Neural progenitor cell (in vitro differentiated cells): Measurements from ENCODE around the gene MZB1.

Source experiments
- EZH2 ChIP-seq: fragments of 200-600 bp; sonication (generic); IDR thresholded peaks from 2 replicates; pipeline ENCODE4 v1.6.1; 2017; ENCODE audit warnings: antibody characterized with exemption, mild to moderate bottlenecking, moderate library complexity
- EZH2phosphoT487 ChIP-seq: fragments of 200-600 bp; sonication (generic); IDR thresholded peaks from 2 replicates; pipeline ENCODE4 v1.6.1; 2017; ENCODE audit warnings: antibody characterized with exemption
- TF ChIP-seq, protein P1 (sequence below): fragments of 200-600 bp; sonication (generic); IDR thresholded peaks from 2 replicates; pipeline ENCODE4 v1.5.1; 2017; ENCODE audit warnings: antibody characterized with exemption, mild to moderate bottlenecking

DNA sequence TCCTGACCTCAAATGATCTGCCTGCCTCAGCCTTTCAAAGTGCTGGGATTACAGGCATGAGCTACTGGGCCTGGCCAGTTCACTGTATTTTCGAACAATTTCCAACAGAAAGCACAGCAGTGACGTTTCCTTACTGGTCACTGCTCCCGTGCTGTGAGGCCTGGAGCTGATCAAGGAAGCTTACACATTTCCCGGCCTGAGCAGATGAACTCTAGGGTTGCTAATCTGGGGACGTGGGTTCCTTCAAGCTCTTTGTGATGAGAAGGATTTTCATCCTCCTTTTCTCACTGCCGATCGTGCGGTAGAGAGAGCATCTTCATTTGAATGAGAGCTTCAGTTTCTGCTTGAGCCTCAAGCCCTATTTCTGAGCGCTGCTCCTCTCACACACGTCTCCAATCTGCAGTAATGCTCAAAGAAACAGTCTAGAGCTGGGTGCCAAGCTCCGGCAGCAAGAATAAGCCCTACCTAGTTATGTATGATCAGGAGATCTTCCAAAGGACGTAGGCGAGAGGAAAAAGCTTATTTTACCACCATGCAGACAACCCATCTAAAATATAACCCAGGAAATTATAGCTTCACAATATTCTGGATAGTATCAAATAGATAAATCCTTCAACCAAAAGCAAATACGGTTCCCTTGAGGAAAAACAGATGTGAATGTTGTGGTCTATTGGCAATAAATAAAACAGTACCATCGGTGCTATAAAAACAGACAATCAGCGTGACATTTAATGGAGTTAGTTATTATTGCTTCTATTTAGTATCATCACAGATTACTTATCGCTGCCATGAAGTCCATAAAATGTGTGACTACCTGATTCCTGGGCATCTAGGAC is 21.5 kb upstream of the MZB1 start:
- TF ChIP-seq, protein P1, sequence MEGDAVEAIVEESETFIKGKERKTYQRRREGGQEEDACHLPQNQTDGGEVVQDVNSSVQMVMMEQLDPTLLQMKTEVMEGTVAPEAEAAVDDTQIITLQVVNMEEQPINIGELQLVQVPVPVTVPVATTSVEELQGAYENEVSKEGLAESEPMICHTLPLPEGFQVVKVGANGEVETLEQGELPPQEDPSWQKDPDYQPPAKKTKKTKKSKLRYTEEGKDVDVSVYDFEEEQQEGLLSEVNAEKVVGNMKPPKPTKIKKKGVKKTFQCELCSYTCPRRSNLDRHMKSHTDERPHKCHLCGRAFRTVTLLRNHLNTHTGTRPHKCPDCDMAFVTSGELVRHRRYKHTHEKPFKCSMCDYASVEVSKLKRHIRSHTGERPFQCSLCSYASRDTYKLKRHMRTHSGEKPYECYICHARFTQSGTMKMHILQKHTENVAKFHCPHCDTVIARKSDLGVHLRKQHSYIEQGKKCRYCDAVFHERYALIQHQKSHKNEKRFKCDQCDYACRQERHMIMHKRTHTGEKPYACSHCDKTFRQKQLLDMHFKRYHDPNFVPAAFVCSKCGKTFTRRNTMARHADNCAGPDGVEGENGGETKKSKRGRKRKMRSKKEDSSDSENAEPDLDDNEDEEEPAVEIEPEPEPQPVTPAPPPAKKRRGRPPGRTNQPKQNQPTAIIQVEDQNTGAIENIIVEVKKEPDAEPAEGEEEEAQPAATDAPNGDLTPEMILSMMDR = no peak
- TF ChIP-seq EZH2phosphoT487 = no peak
- TF ChIP-seq EZH2 = no peak
